GM21576 (cell line): ENCODE results near the gene HMGN2.

ENCODE experiments used
- ATAC-seq: cut with Tn5 transposase; IDR thresholded peaks from one replicate; pipeline ENCODE4 v1.9.1; 2021; ENCODE audit warnings: mild to moderate bottlenecking, moderate library complexity; ENCODE audit not compliant: unreplicated experiment

Gene HMGN2

DNA sequence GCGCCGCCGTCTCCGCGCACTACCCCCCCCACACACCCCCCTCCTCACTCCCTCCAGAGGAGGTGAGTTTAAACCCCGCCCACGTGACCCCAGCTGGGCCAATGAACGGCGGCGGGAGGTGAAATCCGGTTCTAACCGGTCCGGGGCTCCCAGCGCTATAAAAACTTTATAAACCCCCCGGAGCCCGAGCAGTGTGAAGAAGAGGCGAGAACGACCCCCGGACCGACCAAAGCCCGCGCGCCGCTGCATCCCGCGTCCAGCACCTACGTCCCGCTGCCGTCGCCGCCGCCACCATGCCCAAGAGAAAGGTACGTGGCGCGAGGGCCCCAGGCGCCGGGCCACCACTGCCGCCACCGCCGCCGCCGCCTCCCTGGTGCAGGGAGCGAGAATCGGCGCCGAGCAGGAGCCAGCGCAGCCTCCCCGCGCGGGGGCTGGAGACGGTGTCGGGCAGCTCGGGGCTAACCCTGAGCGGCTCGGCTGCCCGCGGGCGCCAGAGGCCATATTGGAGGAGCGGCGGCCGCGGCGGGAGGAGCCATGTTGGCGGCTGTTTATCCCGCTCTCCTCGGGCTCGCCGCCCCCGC, at the start of gene HMGN2:
Gene HMGN2, plus strand, starts transcription at position 121 of the 581 bp plus-strand sequence. Its CDS starts 173 bp downstream, at position 294.
- peak; percentile 45 for ATAC-seq

DNA sequence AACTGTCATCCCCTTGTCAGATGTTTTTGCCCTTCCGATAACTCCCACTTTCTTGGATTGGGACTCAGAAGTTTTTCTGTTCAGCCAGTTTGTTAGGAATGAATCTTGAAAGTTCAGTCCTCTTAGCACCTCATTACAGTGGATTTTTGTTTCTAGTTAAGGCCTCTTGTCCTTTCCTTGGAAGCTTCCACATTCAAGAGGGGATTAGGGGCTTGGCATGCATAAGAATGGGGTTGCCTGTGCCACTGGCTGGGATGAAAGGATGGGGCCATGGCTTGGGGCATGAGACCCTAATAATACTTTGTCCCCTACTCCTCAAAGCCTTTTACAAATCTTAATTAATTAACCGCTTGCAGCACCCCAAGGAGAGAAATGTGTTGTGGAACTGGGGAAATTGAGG, 42.5 kb upstream of the HMGN2 start:
- no peak for ATAC-seq

DNA sequence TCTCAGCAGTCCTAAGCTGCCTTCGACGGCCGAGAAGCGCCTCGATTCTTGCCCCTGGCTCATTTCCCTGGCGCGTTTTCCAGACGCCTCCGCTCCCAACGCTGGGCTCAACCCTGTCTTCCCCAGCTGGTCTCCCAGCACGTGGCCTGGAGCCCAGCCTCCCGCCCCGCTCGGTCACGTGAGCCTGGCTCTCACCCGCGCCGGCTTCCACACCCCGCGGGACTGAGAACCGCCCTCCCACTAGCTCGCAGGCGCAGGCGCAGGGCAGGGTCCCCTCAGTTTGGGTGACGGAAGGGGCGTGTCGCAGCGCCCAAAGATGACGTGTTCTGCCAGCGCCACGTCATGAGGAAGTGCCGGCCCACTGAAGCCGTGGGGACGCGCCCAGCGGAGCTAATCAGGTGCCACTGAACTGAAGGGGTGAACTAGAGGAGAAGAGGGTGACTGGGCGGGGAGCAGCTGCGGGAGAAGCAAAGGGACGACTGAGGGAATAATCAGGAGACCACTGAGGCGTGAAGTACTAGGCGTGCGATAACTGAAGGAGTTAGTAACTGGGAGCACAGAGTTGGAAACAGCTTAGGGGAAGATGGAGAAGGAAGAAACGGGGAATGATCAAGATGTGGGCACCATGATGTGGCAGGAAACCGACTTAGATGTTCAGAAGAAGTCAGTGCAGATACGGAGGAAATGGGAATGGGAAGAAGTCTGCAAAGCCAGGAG, 40.1 kb upstream of the HMGN2 start, which contains the start of gene DHDDS:
Gene DHDDS, plus strand, starts transcription at position 343 of the 717 bp plus-strand sequence. CDS start 625 bp downstream, outside the sequence.
- ATAC-seq: peak; percentile 91

- ATAC-seq: no peak
These were observed 39.4 kb upstream of the HMGN2 start for GRCh38 chr1:26432793-26433192.

- ATAC-seq: no peak
These were observed 38.0 kb upstream of the HMGN2 start for GRCh38 chr1:26434161-26434752.

GRCh38 chr1:26438041-26438440, 34.2 kb upstream of the HMGN2 start:
- no peak for ATAC-seq

GRCh38 chr1:26440259-26440658, 32.0 kb upstream of the HMGN2 start:
- ATAC-seq: no peak

GRCh38 chr1:26449868-26450267, 22.4 kb upstream of the HMGN2 start:
- ATAC-seq: no peak

GRCh38 chr1:26450908-26451307, 21.3 kb upstream of the HMGN2 start:
- ATAC-seq: no peak

GRCh38 chr1:26452459-26453183, 19.6 kb upstream of the HMGN2 start:
- no peak for ATAC-seq

- ATAC-seq: no peak
These were observed 13.1 kb upstream of the HMGN2 start for GRCh38 chr1:26459148-26459547.

DNA sequence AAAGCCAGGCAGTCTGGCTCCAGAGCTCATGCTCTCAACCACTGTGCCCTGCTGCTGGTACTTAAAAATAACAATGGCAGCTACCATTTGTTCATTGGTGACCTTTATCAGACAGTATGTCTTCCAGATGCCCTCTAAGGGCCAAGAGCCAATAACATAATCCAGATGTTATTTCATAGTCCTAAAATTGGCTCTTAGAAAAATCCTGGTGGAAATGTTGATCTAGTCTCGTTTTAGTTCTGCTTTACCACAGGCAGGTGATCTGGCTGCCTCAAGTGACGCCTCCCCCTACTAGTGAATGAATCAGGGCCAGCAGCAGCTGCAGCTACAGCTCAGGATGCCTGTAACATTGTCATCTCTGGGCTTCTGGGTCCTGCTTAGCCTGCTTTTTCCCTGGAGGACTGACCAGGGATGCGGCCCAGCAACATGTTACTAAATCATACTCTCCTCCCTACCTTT, 12.6 kb upstream of the HMGN2 start:
- ATAC-seq: no peak

GRCh38 chr1:26468911-26469310, 3.3 kb upstream of the HMGN2 start:
- ATAC-seq: no peak

DNA sequence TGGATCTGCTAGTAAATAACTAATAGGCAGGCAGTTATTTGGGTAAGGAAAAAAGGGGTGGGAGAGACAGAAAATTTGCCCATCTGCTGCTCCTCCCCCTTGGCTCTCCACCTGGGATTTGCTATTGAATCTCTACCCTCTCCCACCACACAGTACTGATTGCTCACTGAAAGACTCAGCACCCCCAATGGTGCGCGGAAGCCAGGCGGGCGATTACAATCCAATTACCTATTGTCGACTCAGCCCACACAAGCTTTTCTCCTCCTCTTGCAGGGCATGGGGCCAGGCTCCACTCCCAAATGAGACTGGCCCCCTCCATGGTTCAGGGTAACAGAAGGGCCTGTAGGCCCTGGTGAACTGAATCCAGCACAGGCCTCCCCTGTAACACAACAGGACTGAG, 2.7 kb upstream of the HMGN2 start:
- no peak for ATAC-seq

GRCh38 chr1:26470878-26471497, 1.3 kb upstream of the HMGN2 start:
- ATAC-seq: no peak

- peak; percentile 11 for ATAC-seq
These were observed 531 bp upstream of the HMGN2 start for GRCh38 chr1:26471498-26472319.

DNA sequence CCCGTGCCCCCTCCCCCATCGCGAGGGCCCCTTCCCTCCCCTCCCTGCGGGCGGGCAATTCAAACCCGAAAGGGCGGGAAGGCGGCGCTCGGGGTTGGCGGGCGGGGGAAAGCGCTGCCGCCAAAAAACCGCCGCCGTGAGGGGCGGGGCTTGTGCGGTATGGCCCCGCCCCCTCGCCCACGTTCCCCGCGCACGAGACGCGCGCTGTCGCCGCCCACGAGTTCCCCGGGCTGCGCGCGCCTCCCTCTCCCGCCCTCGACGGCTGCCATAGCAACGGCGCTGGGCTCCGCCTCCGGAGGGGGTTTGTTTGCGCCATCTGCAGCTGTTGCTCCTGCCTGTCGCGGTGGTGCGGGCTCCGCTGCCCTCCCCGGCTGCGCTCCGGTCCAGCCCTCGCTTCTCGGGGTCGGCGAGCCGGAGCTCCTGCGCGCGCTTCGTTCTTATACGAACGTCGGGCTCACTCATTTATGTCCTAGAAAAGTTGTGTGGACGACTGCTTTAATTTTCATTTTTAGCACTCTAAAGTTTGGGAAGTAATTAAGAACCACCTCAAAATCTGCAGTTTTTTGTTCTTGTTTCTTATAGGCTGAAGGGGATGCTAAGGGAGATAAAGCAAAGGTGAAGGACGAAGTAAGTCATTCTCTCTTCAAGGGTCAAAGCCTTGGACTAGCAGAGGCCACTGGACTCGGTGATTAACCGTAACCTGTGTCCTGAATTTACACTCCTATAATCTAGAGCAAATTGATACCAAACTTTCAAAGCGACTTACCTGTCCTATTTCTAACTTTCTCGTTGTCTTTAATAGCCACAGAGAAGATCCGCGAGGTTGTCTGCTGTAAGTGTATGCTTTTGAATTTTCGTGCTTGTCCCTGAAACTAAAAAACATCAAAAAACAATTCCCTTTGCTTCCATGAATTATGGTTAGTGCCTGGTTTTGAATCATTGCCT, 933 bp downstream of the HMGN2 start:
- peak; percentile 69 for ATAC-seq

DNA sequence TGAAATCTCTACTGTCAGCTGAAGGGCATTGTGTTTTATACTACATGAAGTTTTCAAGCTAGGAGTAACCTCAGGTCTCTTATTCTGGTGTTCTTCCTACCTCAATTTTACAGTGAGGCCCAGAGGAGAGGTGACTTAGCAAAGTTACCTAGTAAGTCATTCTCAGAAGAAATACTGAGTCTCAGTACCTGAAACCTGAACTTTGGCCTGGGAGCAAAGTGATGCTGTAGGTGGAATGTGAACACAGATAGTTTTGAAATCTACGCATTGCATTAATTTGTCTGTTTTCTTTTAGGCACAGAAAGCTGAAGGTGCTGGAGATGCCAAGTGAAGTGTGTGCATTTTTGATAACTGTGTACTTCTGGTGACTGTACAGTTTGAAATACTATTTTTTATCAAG, 2.6 kb downstream of the HMGN2 start:
- ATAC-seq: no peak

GRCh38 chr1:26475989-26476388, 3.7 kb downstream of the HMGN2 start:
- ATAC-seq: no peak
